ENCODE data around the gene NPIPA5.
"Not testable (repeated sequence)": the region's sequence is repeated elsewhere in the genome, so short reads cannot be mapped to it uniquely, and the experiment has no call there.

Gene NPIPA5

GRCh38 chr16:15389916-15390315, 11.8 kb upstream of the NPIPA5 start:
- DNase-seq (ENCODE audit: low read depth), result not testable (repeated sequence)

GRCh38 chr16:15388060-15388459, 10.0 kb upstream of the NPIPA5 start:
- DNase-seq (ENCODE audit: low read depth), result not testable (repeated sequence)

GRCh38 chr16:15382810-15383209, 4.7 kb upstream of the NPIPA5 start:
- not testable (repeated sequence) for DNase-seq (ENCODE audit: low read depth)

DNA sequence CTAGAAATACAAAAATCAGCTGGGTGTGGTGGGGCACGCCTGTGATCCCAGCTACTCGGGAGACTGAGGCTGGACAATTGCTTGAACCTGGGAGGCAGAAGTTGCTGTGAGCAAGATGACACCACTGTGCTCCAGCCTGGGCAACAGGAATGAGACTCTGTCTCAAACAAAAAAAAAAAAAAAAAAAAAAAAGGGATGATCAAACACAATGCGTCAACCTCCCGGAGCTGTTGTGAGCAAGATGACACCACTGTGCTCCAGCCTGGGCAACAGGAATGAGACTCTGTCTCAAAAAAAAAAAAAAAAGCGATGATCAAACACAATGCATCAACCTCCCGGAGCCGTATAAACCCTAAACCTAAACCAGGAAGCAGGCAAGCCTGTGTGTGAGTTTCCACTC, 20.6 kb downstream of the NPIPA5 start:
- DNase-seq (ENCODE audit: low read depth), result not testable (repeated sequence)

DNA sequence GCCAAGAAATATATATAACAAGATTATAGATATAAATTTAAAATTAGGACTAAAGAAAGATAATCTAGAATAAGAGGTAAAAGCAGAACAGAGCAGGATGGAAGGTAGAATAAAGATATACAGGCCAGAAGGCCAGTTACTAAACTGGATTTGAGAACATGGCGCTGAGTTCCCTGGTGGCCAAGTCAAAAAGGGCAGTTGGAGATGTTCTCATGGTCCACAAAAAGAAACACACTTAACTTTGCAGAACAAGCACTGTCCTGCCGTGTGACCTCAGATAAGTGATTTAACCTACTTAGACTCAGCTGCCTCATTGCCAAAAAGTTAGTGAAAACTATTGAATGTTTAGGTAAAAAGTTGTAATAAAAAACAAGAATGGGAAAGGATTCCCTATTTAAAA, 23.2 kb downstream of the NPIPA5 start:
- DNase-seq (ENCODE audit: low read depth), result not testable (repeated sequence)

DNA sequence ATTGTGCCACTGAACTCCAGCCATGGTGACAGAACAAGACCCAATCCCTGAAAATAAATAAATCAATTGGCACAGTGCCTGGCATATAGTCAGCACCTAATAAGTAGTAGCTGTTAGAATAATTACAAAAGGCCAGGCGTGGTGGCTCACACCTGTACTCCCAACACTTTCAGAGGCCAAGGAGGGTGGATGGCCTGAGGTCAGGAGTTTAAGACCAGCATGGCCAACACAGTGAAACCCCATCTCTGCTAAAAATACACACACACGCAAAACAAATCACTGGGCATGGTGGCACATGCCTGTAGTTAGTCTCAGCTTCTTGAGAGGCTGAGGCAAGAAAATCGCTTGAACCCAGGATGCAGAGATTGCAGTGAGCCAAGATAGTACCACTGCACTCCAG, 25.2 kb downstream of the NPIPA5 start:
- DNase-seq (ENCODE audit: low read depth), result not testable (repeated sequence)

- not testable (repeated sequence) for DNase-seq (ENCODE audit: low read depth)
These were observed 26.3 kb downstream of the NPIPA5 start for GRCh38 chr16:15351745-15352144.

GRCh38 chr16:15351251-15351650, 26.8 kb downstream of the NPIPA5 start:
- DNase-seq (ENCODE audit: low read depth), result not testable (repeated sequence)

- not testable (repeated sequence) for DNase-seq (ENCODE audit: low read depth)
These were observed 29.4 kb downstream of the NPIPA5 start for GRCh38 chr16:15348721-15349120.

- DNase-seq (ENCODE audit: low read depth), result not testable (repeated sequence)
These were observed 35.8 kb downstream of the NPIPA5 start for GRCh38 chr16:15342337-15342736.

GRCh38 chr16:15338986-15339385, 39.1 kb downstream of the NPIPA5 start:
- DNase-seq (ENCODE audit: low read depth), result not testable (repeated sequence)

DNA sequence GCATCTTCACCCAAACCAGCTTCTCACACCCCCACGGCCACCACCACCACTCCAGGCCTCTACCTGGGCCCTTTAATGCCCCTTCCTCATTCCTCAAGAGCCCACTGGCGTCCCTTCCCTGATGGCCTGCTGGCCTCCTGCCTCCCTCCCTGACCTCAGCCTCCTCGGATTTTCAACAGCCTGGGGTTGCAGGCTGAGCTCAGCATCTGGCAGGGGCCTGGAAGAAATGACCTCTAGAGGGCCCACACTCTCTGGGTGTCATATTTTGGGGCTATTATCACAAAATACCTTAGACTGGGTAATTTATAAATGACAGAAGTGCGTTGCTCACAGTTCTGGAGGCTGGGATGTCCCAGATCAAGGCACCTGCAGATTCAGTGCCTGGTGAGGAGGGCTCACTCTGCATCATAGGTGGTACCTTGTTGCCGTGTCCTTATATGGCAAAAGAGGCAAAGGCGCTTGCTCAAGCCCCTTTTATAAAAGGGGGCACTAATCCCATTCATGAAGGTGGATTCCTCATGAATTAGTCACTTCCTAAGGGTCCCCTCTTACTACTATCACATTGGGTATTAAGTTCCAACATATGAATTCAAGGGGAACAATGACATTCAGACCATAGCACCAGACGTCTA, 40.0 kb downstream of the NPIPA5 start:
- DNase-seq (ENCODE audit: low read depth), result not testable (repeated sequence)

- DNase-seq (ENCODE audit: low read depth), result not testable (repeated sequence)
These were observed 42.5 kb downstream of the NPIPA5 start for GRCh38 chr16:15335609-15336008.

GRCh38 chr16:15333969-15334368, 44.1 kb downstream of the NPIPA5 start:
- DNase-seq (ENCODE audit: low read depth), result not testable (repeated sequence)

GRCh38 chr16:15330978-15331377, 47.1 kb downstream of the NPIPA5 start:
- not testable (repeated sequence) for DNase-seq (ENCODE audit: low read depth)

- DNase-seq (ENCODE audit: low read depth), result not testable (repeated sequence)
These were observed 53.1 kb downstream of the NPIPA5 start for GRCh38 chr16:15324954-15325353.

- not testable (repeated sequence) for DNase-seq (ENCODE audit: low read depth)
These were observed 54.7 kb downstream of the NPIPA5 start for GRCh38 chr16:15323373-15323772.

- not testable (repeated sequence) for DNase-seq (ENCODE audit: low read depth)
These were observed 56.9 kb downstream of the NPIPA5 start for GRCh38 chr16:15321221-15321620.

- DNase-seq (ENCODE audit: low read depth), result not testable (repeated sequence)
These were observed 63.5 kb downstream of the NPIPA5 start for GRCh38 chr16:15314562-15314961.

All from stimulated activated CD8-positive, alpha-beta memory T cell treated with anti-CD3 and anti-CD28 coated beads, Interleukin-12 subunit alpha, Interleukin-12 subunit beta, amount 100 ng/mL, for 4 hours (primary cell).